CD4-positive, alpha-beta T cell (primary cell): ENCODE data around the gene TNFSF11. TPM values are rescaled to one million over a fixed set of nuclear protein-coding genes. Genes with fewer than 3 reads are reported as not detected.

Experiments
- ATAC-seq: fragments of 200-7000 bp; cut with Tn5 transposase; one replicate; pipeline ENCODE4 v1.10.0; 2022; ENCODE audit warnings: mild to moderate bottlenecking; ENCODE audit not compliant: poor library complexity
- CTCF ChIA-PET: fragments of 350-600 bp; sonication (Branson Sonifier 250); formaldehyde crosslinking; loops from one replicate; lab custom pipeline; 2021; ENCODE audit warnings: antibody characterized with exemption, inconsistent platforms; lab: Charles Lee
- POLR2A ChIA-PET: fragments of 350-600 bp; sonication (Branson Sonifier 250); formaldehyde crosslinking; loops from one replicate; lab custom pipeline; 2021; ENCODE audit warnings: antibody characterized with exemption, inconsistent platforms; lab: Charles Lee
- DNase-seq, 14 experiments: peaks; one replicate each; pipeline ENCODE4 v3.0.0-alpha.2; 2013 to 2020; ENCODE audit warnings: mixed read lengths in 2 of 14
- H3K27ac ChIP-seq, 2 donors: one replicate each; pipeline versions ENCODE4 v1.5.1 to v1.7.0; 2013; ENCODE audit warnings: low read length in 2 of 2, low read depth in 1 of 2, mild to moderate bottlenecking in 1 of 2
- H3K27me3 ChIP-seq, 2 experiments: 1 replicate in 1 of 2; 2 replicates in 1 of 2; pipeline versions ENCODE4 v1.6.1 to v1.7.0; 2013; ENCODE audit warnings: low read length in 2 of 2, control low read depth in 1 of 2, mild to moderate bottlenecking in 1 of 2, moderate library complexity in 1 of 2; ENCODE audit not compliant: insufficient read depth in 2 of 2, control insufficient read depth in 1 of 2
- H3K36me3 ChIP-seq: one replicate; pipeline ENCODE4 v1.6.1; 2013; ENCODE audit warnings: low read length, control low read depth; ENCODE audit not compliant: insufficient read depth
- H3K4me1 ChIP-seq: one replicate; pipeline ENCODE4 v1.6.1; 2013; ENCODE audit warnings: low read length, control low read depth; ENCODE audit not compliant: insufficient read depth
- H3K4me3 ChIP-seq: one replicate; pipeline ENCODE4 v1.5.1; 2013; ENCODE audit warnings: mild to moderate bottlenecking, low read length, moderate library complexity
- H3K9me3 ChIP-seq, 2 experiments: 1 replicate in 1 of 2; 2 replicates in 1 of 2; pipeline versions ENCODE4 v1.6.1 to v1.7.0; 2013; ENCODE audit warnings: low read length in 2 of 2, mild to moderate bottlenecking in 2 of 2, control low read depth in 1 of 2, moderate library complexity in 1 of 2; ENCODE audit not compliant: control insufficient read depth in 1 of 2, insufficient read depth in 1 of 2
- H3K27ac Mint-ChIP-seq: one replicate; pipeline ENCODE4 v1.8.0; 2020; ENCODE audit warnings: mixed read lengths
- H3K27me3 Mint-ChIP-seq: one replicate; pipeline ENCODE4 v1.8.0; 2021; ENCODE audit warnings: mixed read lengths
- H3K36me3 Mint-ChIP-seq: one replicate; pipeline ENCODE4 v1.8.0; 2021; ENCODE audit warnings: low read depth, mixed read lengths
- H3K4me1 Mint-ChIP-seq: one replicate; pipeline ENCODE4 v1.8.0; 2021; ENCODE audit warnings: low read depth, mixed read lengths
- H3K4me3 Mint-ChIP-seq: one replicate; pipeline ENCODE4 v1.8.0; 2020; ENCODE audit warnings: mild to moderate bottlenecking, mixed read lengths
- H3K9me3 Mint-ChIP-seq: one replicate; pipeline ENCODE4 v1.8.0; 2020; ENCODE audit warnings: mixed read lengths
- intact Hi-C, 2 experiments: fragments of 100-400 bp; cut with DNase I in 1 of 2; cut with micrococcal nuclease in 1 of 2; formaldehyde crosslinking; loops; one replicate each; pipeline versions ENCODE4 v1.15.1 to v1.9.0; 2023 to 2025; cut with DNase I, micrococcal nuclease
- total RNA-seq, 174 experiments: library from RNA in 2 of 174; stranded (reverse) in 2 of 174; gene quantifications; one replicate each; pipeline ENCODE4 v1.2.3 and lab custom pipeline; 2021 to 2026
- TF ChIP-seq, protein P1 (sequence below): fragments of 200-600 bp; IDR thresholded peaks from one replicate; pipeline ENCODE4 v1.8.0; 2022; ENCODE audit warnings: antibody characterized with exemption, mild to moderate bottlenecking

TNFSF11 gene
- total RNA-seq, 2 experiments from 2014 or later, result 0.38 to 0.45 TPM

DNA sequence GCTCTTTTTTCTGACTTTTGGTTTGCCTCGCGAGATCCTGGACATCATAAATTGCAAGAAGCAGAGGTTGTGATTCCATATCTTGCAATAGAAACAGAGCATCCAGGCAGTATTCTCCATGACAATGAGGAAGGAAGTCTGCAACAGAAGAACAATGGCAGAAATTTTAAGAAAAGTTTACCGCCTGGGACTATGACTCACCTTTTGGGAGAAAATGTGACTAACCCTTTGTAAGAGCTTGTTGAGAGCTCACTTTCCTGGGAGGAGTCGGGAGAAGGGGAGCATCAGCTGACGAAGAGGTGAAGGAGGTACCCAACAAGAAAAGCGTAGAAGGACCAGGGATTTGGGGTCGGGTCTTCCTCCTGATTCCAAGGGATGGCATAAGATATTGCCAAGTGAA lies 34.3 kb upstream of the TNFSF11 start:
- no peak for ATAC-seq

DNA sequence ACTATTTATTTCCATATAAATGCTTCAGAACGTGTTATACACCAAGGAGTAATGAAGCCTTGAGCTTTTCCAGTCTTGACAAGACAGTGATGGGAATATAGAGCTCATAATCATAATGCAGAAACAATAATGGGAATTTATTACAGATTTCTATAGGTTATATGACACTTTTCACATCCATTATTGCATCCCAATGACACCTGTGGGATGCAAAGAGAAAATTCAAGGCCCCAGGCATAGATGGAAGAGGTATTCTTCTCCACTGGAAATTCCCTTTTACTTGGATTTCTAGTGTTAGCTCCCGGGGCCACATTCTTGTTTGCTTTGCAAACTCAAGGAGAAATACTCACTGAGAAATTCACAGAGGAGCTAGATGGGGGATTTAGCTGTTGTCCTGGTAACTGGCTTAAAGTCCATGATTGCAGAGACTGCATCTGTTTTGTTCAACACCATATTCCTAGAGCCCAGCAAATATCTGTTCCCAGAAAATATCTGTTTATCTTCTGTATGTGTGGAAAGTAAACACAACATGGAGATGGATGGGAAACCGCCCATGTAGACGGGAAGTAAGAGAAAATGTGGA lies 30.6 kb upstream of the TNFSF11 start:
- TF ChIP-seq, protein P1, sequence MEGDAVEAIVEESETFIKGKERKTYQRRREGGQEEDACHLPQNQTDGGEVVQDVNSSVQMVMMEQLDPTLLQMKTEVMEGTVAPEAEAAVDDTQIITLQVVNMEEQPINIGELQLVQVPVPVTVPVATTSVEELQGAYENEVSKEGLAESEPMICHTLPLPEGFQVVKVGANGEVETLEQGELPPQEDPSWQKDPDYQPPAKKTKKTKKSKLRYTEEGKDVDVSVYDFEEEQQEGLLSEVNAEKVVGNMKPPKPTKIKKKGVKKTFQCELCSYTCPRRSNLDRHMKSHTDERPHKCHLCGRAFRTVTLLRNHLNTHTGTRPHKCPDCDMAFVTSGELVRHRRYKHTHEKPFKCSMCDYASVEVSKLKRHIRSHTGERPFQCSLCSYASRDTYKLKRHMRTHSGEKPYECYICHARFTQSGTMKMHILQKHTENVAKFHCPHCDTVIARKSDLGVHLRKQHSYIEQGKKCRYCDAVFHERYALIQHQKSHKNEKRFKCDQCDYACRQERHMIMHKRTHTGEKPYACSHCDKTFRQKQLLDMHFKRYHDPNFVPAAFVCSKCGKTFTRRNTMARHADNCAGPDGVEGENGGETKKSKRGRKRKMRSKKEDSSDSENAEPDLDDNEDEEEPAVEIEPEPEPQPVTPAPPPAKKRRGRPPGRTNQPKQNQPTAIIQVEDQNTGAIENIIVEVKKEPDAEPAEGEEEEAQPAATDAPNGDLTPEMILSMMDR, result no peak
- ATAC-seq, result no peak

More for the DNA sequence above, 34.3 kb upstream of the TNFSF11 start:
- Mint-ChIP-seq H3K27ac (no peak overlapping the region), H3K9me3 (peaks cover 2% of the 10 kb centered on the region), H3K36me3 (no peaks in the 10 kb centered on the region), H3K27me3 (no peaks in the 10 kb centered on the region), H3K4me1 (no peaks in the 10 kb centered on the region), H3K4me3 (no peak overlapping the region)
- Histone ChIP-seq H3K27ac (no peak overlapping the region), H3K9me3 (no peaks in the 10 kb centered on the region), H3K27me3 (no peaks in the 10 kb centered on the region), H3K36me3 (no peaks in the 10 kb centered on the region), H3K4me1 (no peaks in the 10 kb centered on the region), H3K4me3 (no peak overlapping the region)
- POLR2A ChIA-PET, result no interaction called here
- no peak for DNase-seq
- intact Hi-C loops, result no loop called here
- CTCF ChIA-PET, result no interaction called here
- TF ChIP-seq, protein P1, result no peak

DNA sequence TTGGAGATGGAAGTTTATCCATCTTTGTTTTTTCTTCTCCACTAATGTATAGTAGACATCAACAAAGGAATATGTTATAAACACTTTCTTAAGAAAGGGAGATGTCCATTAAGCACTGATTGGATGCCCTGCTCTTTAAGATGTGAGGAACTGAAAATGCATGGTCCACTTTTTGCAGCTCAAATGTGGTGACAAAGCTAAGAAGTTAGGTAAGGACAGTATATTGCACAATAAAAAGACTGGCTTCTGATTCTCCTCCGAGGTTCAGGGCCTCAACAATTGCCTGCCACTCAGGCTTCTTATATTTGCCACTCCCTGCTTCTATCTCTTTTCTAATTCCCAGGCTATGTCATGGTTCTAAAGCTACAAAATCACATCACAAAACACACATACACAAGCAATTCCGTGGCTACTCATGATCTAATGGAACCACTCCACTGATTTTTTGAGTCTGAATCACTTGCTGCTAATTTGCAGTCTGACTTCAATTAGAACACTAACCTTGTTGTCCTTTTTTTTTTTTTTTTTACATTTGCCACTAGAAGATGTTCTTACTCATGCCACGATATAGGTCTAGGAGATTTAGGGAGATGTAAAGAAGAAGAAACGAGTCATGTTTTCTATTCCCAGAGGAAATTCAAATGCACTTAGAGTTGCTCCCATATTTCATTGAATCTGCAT lies 29.6 kb upstream of the TNFSF11 start:
- no peaks in the 10 kb centered on the region for H3K4me1 ChIP-seq
- intact Hi-C loops, result no loop called here
- DNase-seq (no peak), ATAC-seq (no peak)
- H3K4me3 ChIP-seq, result no peak overlapping the region
- no peaks in the 10 kb centered on the region for H3K36me3 ChIP-seq
- Mint-ChIP-seq H3K4me3 (no peak overlapping the region), H3K27me3 (no peaks in the 10 kb centered on the region), H3K9me3 (no peaks in the 10 kb centered on the region), H3K27ac (no peak overlapping the region), H3K36me3 (no peaks in the 10 kb centered on the region), H3K4me1 (no peaks in the 10 kb centered on the region)
- H3K27me3 ChIP-seq, result no peaks in the 10 kb centered on the region
- TF ChIP-seq, protein P1, result no peak
- H3K27ac ChIP-seq, result no peak overlapping the region
- ChIA-PET CTCF (no interaction called here), POLR2A (no interaction called here)
- H3K9me3 ChIP-seq, result no peaks in the 10 kb centered on the region

More for the DNA sequence above, 30.6 kb upstream of the TNFSF11 start:
- H3K36me3 ChIP-seq, result no peaks in the 10 kb centered on the region
- H3K4me3 ChIP-seq, result no peak overlapping the region
- no peaks in the 10 kb centered on the region for H3K27me3 ChIP-seq
- no peaks in the 10 kb centered on the region for H3K9me3 ChIP-seq
- Mint-ChIP-seq H3K4me3 (no peak overlapping the region), H3K36me3 (no peaks in the 10 kb centered on the region), H3K9me3 (no peaks in the 10 kb centered on the region), H3K27ac (no peak overlapping the region), H3K4me1 (no peaks in the 10 kb centered on the region), H3K27me3 (no peaks in the 10 kb centered on the region)
- H3K4me1 ChIP-seq, result no peaks in the 10 kb centered on the region
- no peak for DNase-seq
- intact Hi-C loops, result no loop called here
- no peak overlapping the region for H3K27ac ChIP-seq
- POLR2A ChIA-PET, result no interaction called here
- CTCF ChIA-PET, result no interaction called here
